Stimulated activated CD8-positive, alpha-beta memory T cell treated with anti-CD3 and anti-CD28 coated beads, Interleukin-7, amount 100 ng/mL, for 4 hours (primary cell): ENCODE measurements around the gene S100A11.
A peak's percentile ranks its signal among the peaks of the same experiment; 100 is the strongest.
"Not testable (repeated sequence)": the region's sequence is repeated elsewhere in the genome, so short reads cannot be mapped to it uniquely, and the experiment has no call there.

ENCODE experiments used
- DNase-seq, 2 donors: peaks; one replicate each; pipeline ENCODE4 v3.0.0-alpha.2; 2020; ENCODE audit warnings: low read depth in 2 of 2

Gene S100A11

DNA sequence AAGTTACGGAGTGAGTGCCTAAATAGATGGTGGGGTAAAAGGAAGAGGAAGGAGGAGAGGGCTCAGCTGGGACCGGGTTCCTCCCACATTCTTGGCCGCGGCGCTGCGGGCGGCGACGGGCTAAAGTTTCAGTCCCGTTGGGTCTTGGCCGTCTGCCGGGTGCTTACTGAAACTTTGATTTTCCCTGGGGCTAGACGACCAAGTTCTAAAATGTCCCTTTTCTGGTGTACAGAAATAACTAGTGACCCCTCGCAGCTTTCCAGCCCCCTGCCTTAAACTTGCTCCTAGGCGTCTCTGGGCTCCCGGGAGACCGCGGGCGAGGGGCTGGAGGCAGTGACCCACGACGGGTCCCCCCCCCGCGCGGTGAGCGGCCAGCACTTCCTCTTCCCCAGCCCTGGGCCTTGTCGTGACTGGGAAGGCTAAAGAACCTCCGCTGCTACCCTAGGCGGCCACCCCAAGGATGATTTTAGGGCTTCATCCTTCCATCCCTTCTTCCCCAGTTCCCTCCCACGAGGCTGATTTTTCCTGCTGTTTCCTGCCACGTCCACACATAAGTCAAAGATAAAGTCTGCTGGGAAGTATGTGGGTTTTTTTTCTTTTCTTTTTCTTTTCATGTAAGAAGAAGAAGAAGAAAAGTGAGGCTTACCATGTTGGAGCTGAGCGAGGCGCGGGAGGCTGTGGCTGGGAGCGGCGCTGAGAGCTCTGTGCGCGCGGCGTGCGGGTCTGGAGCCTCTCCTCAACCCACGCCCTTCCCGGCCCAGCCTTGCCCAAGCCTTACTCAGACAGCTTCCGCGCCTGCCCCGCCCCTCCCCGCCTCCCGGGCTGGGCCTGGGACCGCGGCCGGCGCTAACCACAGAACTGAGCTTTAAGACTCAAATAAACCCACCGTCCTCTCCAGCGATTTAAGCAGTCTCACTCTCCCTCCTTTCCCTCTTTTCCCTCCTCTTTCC lies at the start of gene S100A11:
Gene S100A11 (minus strand): TSS at position 738 of the 950 bp plus-strand sequence. CDS start 89 bp downstream, at position 649.
- DNase-seq = peak; percentile 31 to 70

DNA sequence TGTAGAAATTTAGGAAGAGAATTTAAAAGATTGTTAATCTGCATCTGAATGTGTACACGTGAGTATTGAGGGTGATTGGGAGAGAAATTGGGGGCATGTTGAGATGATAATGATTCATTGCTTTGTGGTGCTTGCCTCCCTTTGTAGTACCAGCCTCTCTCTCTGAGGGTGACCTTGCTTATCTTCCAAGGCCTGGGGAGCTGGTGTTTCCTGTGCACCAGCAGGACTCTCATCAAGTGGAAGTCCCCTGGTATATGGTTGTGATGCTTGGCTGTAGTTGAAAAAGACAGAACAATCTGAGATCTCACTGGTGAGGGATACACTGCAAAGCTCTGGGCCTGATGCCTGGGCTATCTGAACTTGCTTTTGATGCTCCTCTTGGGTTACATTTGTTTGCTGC lies 48.0 kb upstream of the S100A11 start:
- DNase-seq = no peak

DNA sequence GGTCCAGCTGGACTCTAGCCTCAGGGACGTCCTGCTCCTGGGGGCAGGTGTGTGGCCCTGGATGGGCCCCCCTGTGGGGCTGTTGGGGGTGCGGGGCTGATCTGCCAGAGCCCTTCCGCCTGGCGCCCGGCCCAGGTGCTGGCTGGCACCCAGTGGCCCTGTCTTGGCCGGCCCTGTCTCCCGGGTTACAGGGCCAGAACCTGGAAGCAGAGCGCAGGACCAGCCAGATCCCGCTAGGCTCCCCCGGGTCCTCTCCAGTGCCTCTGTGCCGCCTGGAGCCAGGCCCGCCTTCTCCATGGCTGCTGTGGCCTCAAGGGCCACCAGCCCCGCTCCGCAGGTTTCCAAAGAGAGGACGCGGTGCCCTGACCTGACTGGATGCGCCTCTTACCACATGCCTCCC lies 44.2 kb upstream of the S100A11 start:
- DNase-seq = not testable (repeated sequence)

DNA sequence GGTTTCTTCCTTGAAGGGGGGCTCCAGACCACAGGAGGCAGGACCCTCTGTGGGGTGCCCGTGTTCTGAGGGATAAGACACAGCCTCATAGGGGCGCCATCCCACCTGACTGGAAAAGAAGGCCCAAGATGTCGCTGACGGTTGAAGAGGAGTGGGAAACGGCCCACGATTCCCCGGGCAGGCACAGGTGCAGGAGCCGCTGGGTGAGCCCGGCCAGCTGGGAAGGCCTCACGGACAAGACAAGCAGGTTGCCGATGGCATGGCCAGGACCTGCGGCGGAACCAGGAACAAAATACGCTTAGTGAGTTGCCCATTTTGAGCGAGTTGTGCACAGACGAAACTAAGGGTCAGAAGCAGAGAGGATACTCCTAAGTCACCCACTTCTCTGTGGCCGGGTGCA lies 43.7 kb upstream of the S100A11 start:
- not testable (repeated sequence) for DNase-seq

DNA sequence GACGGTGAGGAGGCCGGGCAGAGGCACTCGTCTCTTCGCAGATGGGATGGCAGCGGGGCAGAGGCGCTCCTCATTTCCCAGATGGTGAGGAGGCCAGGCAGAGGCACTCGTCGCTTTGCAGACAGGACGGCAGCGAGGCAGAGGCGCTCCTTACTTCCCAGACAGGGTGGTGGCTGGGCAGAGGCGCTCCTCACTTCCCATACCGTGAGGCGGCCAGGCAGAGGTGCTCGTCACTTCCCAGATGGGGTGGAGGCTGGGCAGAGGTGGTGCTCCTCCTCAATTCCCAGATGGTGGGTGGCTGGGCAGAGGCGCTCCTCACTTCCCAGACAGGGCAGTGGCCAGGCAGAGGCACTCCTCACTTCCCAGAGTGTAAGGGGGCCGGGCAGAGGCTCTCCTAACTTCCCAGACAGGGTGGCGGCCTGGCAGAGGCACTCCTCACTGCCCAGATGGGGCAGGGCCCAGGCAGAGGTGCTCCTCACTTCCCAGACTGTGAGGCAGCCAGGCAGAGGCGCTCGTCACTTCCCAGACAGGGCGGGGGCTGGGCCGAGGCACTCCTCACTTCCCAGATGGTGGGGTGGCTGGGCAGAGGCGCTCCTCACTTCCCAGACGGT lies 42.1 kb upstream of the S100A11 start:
- no peak for DNase-seq

DNA sequence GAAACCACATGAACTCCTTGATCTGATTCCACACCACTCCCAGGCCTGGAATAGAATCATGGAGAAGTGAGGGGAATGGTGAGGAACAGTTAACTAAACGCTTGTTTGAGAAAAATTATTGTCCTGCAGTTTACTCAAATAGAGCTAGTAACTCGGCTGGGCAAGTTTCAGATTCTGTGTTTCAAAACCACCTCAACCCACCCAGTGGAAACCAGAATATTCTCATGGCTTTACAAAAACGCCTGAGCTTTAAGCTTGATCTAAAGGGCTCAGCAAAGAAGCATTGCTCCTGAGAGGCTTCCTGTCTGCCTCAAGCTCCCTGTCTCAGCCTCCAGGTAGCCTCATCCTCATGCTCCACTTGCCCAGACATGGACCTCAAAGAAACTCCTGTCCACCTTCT lies 35.5 kb upstream of the S100A11 start:
- DNase-seq = no peak

DNA sequence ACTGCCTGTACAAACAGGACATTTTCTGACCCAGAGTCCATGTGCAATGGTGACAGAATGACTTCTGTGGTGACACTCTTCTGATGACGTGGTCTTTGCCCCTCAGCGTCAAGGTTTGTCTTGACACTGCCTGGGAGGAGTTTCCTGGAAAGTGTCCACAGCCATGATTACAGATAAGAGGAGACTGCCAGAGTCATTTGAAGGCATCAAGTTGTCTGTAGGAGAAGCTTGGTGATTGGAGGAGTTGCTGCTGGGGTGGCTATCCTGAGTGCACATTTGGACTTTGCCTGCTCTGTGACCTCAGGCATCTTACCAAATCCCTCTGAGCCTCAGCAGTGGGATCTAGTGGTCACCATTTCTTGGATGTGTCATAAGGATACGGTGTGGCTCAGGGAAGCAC lies 34.3 kb upstream of the S100A11 start:
- no peak for DNase-seq

DNA sequence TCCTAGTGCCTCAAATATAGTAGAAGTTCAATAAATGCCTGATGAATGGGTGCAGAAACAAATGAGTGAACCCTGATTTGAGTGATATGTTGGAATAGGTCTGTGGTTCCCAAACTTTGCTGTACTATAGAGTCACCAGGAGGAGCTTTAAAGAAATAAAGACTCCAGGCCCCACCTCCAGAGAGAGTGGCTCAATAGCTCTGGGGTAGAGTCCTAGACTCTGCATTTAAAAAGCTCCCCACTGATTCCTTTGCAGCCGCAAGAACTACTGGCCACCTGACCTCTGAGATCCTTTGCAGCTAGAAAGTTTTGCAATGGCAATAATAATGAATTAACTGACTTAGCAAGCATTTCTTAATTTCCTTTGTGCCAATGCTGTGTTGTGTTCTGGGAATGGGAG lies 31.1 kb upstream of the S100A11 start:
- DNase-seq = no peak

DNA sequence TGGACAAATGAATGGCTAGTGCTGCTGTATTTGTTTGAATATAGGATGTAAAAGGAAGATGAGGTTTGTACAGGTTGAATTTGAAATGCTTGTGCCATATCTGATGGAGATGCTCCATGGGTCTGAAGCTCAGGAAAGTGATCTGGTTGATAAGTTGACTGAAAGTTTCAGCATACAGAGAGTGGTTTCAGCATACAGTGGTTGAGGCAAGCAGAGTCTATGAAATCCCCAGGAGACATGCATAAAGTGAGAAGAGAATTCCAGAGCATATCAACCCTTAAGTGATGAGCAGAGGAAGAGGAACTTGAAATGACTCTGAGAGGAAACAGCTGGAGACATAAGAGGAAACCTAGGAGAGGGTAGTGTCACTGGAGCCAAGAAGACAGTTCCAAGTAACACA lies 30.3 kb upstream of the S100A11 start:
- DNase-seq = no peak

DNA sequence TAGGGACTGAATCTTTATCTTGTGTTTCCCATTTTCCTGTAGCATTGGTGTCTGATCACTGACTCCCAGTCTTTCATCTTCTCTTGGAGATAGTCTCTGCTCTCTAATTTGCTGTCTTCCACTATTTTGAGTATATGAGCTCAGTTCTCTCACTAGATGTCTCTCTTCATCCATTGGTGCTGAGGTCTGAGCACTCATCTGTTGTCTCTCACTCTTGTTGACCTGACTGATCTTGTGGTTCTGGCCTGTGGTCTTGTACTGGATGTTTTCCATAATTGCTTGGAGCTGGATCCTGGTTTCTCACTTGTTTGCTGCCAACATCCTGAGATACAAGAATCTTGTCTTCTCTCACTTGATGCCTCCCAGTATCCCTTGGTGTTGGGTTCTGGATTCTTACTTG lies 25.1 kb upstream of the S100A11 start:
- no peak for DNase-seq

DNA sequence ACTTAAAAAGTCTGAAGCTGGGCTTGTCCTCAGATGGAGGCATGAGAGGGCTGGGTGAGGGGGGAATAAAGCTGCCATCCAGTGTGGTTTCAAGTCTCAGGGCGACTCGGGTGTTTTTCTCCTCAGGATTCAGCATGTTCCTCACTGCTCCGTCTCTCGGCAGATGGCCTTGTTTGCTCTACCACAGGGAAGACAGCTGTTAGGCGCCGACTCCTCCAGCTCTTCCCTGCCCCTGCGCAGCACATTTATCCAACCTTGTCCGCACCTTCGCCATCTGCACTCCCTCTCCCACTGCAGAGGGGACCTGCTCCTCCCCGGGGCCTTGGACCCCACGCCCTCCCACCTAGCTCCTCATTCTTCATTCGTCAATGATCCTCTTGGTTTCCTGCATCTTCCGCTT lies 16.6 kb upstream of the S100A11 start:
- no peak for DNase-seq

DNA sequence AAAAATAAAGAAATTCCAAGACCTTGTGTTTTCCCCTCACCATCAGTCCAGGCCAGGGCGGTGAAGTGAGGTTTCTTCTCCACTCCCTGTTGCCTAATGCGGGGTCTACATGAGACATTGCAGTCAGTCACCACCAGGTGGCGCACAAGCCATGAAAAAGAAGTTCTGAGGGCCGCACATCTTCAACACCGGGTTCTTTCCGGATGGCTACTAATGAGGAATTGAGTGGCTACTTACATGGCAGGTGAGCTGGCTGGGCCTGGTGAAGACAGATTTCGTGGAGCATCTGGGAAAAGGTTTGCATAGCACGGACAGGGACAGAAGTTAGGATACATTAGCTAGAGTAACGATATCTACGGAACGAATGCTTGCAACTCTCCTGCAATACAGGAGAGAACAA lies 15.8 kb upstream of the S100A11 start:
- DNase-seq = peak; percentile 65 to 77

DNA sequence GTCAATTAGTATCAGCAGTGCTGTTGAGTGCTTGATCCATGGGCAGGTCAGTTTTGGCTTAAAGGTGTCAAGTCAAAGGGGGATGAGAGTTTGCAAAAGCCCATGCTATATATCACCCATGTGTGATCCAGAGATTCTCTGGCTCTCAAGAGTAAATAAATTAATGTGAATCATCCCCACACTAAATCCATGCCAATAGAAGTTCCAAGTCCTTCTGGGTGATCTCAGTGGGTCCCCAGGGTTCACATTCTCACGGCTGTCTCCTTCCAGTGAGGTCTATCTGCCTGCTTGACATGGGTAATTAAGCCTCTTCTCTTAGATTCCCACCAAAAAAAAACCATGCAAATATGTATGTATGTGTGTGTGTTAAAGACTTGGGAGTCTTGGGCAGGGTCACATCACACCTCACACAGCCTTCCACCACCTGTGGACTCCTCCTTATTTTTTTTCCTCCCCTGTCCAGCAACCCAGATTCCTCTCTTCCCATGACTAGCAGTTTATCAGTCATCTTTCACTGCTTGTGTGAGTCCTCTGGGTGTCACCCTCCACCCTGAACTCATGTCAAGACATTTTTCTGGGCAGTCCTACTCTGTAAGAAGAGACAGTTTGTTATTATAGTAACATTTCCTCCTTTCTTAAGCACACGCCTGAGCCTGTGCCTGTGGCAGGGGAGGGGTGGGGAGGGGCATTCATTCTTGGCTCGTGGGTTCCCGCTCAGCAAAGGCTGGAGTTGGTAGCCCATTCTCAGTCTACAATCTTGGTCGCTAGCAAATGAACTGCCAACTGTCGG lies 14.3 kb upstream of the S100A11 start:
- DNase-seq = no peak

DNA sequence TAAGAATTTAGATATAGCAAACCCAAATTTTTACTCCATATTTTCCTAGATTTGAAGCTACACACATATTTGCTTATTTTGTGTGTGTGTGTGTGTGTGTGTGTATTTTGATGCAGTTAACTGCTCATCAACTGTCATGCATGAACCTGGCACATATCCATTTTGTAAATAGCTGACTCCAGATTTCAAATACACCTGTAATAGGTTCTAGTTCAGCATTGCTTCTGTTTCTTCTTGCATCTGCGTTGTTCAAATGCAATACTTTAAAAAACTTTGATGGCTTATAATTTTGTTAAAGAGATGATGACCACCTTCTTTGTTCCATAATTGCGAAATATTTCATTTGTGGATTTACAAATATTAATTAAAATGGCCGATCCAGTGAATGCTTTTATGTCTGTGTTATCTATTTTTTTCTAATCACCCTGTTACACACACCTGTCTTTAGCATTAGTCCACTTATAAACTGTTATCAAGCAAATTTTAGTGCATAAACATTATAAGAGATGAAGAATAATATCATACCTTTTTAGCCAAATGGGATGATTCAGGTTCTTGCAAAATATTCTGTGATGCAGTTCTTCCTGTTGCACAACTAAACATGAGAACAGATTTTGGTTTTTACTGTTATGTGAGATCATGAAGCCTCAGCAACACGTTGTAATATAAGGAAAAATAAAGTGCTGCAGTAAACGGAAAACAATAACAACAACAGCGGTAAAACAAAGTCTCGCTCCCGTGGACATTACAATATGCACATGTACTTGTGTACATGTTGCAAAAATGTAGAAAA lies 12.7 kb upstream of the S100A11 start:
- no peak for DNase-seq

DNA sequence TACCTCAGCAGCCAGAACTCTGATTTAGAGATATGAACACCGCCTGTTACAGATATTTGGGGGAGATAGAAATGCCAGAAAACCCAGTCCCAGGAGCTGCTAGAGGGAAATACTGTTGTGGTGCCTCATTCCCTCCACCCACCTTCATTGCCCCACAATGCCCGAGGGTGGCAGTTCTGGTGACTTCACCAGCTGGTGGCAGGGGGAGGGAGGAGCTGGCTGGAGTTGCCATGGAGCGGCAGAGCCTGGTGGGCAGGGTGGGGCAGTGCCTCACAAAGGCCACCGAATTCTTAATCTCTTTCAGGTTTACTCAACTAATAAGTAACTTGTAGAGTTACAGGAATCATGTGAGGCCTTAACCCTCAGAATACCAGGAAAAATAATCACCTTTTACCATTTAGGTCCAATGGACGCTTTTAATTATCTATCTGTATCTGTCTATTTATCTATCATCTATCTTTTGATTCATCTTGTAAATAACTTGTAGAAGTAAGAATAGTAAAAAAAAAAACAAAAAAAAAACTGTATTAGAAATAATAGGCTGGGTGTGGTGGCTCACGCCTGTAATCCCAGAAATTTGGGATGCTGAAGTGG lies 11.7 kb upstream of the S100A11 start:
- peak; percentile 54 to 64 for DNase-seq

DNA sequence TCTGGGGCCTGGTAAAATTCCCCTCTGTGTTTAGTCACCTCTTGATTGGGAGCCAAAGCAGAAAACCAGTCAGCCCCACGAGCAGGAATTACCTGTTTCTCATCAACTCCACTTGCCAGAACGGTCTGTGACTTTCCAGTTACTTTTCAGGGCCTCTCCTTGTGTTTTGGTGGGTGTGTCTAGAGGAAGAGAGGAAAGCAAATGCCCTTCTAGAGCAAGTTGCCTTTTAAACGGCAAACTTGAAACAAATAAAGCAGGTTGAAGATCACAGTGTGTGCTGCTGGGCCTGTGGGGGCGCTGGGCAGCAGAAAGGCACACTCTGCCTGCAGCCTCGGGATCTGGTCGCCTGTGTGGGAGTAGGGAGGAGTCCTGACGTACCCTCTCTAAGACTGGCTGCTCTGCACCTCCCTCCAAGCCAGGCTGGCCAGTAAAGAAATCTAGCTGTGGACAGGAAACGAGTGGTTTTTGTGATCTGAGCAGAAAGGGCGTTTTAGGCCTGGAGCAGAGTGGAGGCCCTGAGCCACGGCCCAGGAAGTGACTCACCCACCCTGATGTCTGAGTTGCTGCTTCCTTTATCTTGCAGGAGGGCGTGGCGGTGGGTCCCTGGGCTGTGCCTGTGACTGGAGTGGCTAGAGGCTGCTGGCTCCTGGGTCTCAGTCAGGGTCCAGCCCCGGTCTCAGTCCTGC lies 11.1 kb upstream of the S100A11 start:
- DNase-seq = peak; percentile 81 to 83

DNA sequence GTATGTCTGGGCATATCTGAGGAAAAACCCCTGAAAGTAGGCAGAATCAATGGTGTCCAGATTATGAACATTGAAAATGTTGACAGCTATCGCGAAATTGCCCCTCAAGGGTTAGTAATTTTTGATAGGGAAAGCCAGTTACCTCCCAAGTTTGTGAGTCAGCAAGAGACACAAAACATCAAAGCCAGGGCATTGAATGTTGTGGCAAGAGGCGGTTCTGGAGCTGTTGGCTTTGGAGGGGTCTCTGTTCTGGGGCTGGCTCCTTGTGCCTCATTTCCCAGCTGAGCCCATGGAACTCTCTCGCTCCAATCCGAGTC lies 10.6 kb upstream of the S100A11 start:
- DNase-seq = no peak

DNA sequence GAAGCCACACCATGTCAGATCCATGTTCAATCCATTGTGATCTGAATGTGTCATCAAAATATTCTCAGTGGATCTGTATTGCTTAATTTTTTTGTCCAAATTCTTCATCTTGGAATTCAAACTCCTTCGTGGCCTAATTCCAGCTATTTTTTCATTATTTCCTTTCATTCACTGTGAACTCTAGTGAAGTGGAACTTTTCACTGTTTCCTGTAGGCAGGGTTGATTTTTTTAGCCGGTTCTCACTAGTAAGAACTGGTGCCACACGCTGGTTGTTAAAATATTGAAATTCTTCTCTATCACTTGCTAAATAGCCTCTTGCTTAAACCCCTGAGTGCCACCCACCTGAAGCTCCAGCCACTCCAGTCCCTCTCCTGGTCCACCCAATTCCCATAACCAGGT lies 7.6 kb upstream of the S100A11 start:
- DNase-seq = no peak

DNA sequence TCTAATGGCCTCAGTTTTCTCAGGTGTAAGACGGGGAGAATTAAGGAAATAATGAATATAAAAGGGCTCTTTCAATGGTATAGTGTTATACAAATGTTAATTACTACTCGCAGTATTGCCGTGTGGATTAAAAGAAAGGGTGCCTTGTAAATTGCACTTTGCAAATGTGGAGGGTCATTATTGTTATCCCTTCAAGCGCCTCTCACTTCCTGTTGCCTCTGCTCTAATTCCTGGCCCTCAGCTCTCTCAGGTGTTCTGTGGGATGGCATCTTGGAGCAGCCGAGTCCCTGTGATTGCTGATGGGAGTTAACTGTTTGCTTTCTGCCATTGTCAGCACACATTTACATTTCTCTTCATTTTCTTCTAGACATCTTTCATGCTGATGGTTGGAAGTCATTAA lies 7.1 kb upstream of the S100A11 start:
- DNase-seq = no peak

DNA sequence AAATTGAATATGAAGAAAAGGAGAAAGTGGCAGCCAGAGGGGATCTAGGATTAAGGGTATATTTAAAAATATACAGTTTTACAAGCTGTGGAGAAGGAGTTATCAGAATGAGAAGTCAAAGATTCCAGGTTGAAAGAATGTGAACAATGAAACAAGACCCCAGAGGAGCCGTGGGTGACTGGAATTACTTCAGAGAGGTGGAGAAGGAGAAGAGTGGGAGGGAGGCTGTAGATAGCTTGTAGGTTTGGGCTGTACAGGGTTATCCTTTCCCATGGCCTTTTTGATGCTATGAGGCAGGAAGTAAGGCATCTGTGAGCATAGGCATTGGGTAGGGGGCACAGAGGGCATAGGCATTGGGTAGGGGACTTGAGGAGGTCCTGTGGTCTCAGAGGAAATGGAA lies 5.2 kb upstream of the S100A11 start:
- no peak for DNase-seq

DNA sequence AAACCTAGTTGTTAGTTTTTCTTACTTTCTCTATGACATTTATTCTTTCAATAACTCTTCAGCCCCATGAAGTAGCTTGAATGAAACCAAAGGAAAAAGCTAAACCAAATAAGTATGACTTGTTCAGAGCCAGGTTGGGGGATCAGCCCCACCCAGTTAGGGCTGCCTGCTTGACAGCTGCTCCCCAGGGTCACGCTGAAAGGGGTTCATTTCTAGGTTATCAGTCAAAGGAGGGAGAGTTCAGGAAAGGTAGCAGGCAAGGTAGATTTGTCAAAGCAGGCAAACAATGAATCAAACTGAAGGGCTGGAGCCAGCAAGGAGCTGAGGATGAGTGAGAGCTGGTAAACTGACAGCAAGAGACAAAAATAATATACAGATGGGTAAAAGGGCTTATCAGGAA lies 3.1 kb upstream of the S100A11 start:
- DNase-seq = no peak
